HG03354 (cell line): ENCODE results near the gene CAPZB.

Experiments used
- ATAC-seq: cut with Tn5 transposase; IDR thresholded peaks from one replicate; pipeline ENCODE4 v1.9.1; 2021; ENCODE audit warnings: mild to moderate bottlenecking; ENCODE audit not compliant: unreplicated experiment, poor library complexity, severe bottlenecking

Gene CAPZB

GRCh38 chr1:19360843-19361610 lies 124.3 kb downstream of the CAPZB start:
- no peak for ATAC-seq

GRCh38 chr1:19360432-19360831 lies 124.9 kb downstream of the CAPZB start:
- ATAC-seq: no peak

GRCh38 chr1:19360016-19360415 lies 125.3 kb downstream of the CAPZB start:
- ATAC-seq: no peak

- ATAC-seq: no peak
These were observed 126.0 kb downstream of the CAPZB start for GRCh38 chr1:19359357-19359756.

- ATAC-seq: no peak
These were observed 126.6 kb downstream of the CAPZB start for GRCh38 chr1:19358710-19359109.

GRCh38 chr1:19357299-19357986 lies 127.9 kb downstream of the CAPZB start:
- ATAC-seq: no peak

GRCh38 chr1:19356266-19356665 lies 129.1 kb downstream of the CAPZB start:
- ATAC-seq: no peak

GRCh38 chr1:19354531-19354981 lies 130.8 kb downstream of the CAPZB start:
- ATAC-seq: no peak

- no peak for ATAC-seq
These were observed 131.7 kb downstream of the CAPZB start for GRCh38 chr1:19353596-19353995.

- ATAC-seq: no peak
These were observed 132.5 kb downstream of the CAPZB start for GRCh38 chr1:19352839-19353238.

- ATAC-seq: no peak
These were observed 133.5 kb downstream of the CAPZB start for GRCh38 chr1:19351873-19352272.

- ATAC-seq: no peak
These were observed 134.8 kb downstream of the CAPZB start for GRCh38 chr1:19350566-19350965.

GRCh38 chr1:19349999-19350398 lies 135.3 kb downstream of the CAPZB start:
- ATAC-seq: no peak

GRCh38 chr1:19348441-19349198 lies 136.7 kb downstream of the CAPZB start:
- no peak for ATAC-seq

- no peak for ATAC-seq
These were observed 137.7 kb downstream of the CAPZB start for GRCh38 chr1:19347533-19348172.

- ATAC-seq: no peak
These were observed 139.3 kb downstream of the CAPZB start for GRCh38 chr1:19346026-19346425.

GRCh38 chr1:19345391-19345790 lies 139.9 kb downstream of the CAPZB start:
- ATAC-seq: no peak

- no peak for ATAC-seq
These were observed 140.5 kb downstream of the CAPZB start for GRCh38 chr1:19344831-19345230.

GRCh38 chr1:19344372-19344810 lies 140.9 kb downstream of the CAPZB start:
- ATAC-seq: no peak
